HFFc6 (cell line): ENCODE data around the gene RGS3. TPM values are rescaled to one million over a fixed set of nuclear protein-coding genes. Genes with fewer than 3 reads are reported as not detected.

Experiments used
- DNase-seq: peaks from one replicate; pipeline ENCODE4 v3.0.0-alpha.2; 2018
- H3K27ac Mint-ChIP-seq: 2 replicates; pipeline ENCODE4 v1.8.0; 2020; ENCODE audit warnings: mild to moderate bottlenecking, mixed read lengths
- H3K27me3 Mint-ChIP-seq: 2 replicates; pipeline ENCODE4 v1.8.0; 2021; ENCODE audit warnings: mild to moderate bottlenecking, moderate library complexity, mixed read lengths; ENCODE audit not compliant: insufficient read depth
- H3K36me3 Mint-ChIP-seq: 2 replicates; pipeline ENCODE4 v1.8.0; 2021; ENCODE audit warnings: low read depth, mixed read lengths
- H3K4me1 Mint-ChIP-seq: 2 replicates; pipeline ENCODE4 v1.8.0; 2020; ENCODE audit warnings: low read depth, mixed read lengths
- H3K4me3 Mint-ChIP-seq: 2 replicates; pipeline ENCODE4 v1.8.0; 2020; ENCODE audit warnings: mild to moderate bottlenecking, moderate library complexity, mixed read lengths
- H3K9me3 Mint-ChIP-seq: 2 replicates; pipeline ENCODE4 v1.8.0; 2020; ENCODE audit warnings: mild to moderate bottlenecking, mixed read lengths
- CTCF ChIP-seq: fragments of 200-600 bp; sonication (generic); IDR thresholded peaks from 2 replicates; pipeline ENCODE4 v1.5.0; 2021; ENCODE audit warnings: antibody characterized with exemption, mild to moderate bottlenecking
- total RNA-seq, 6 experiments: library from RNA; stranded (reverse); fragmentation: NEBNext Ultra II Directional; extraction: Animal tissue kit (Norgen Biotek cat#: 25700); gene quantifications; 2 replicates in 1 of 6; 3 replicates in 5 of 6; pipeline ENCODE4 v1.2.3, GENCODE V29; 2021

The RGS3 gene
- total RNA-seq, 6 experiments from 2014 or later = 49.7 to 57.0 (median 52.5) TPM

DNA sequence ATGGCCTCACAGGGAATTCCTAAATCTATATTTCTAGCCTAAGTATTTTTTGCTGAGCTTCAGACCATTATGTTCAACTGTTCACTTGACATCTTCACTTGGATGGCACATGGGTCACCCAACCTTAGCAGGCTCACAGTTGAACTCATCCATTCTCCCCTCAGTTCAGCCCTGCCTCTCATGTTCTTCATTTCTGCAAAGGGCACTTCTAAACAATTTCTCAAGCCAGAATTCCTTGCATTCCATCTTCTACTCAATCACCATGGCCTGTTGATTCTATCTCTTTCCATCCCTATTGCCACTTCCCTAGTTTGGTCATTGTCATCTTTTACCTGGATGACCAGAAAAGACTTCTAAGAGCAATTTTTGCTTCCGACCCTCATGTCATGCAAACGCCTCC, 7.3 kb upstream of the RGS3 start:
- H3K9me3 Mint-ChIP-seq = no peaks in the 10 kb centered on the region
- H3K4me1 Mint-ChIP-seq = peaks cover 42% of the 10 kb centered on the region
- peak; percentile 36 for DNase-seq
- peak overlapping the region; percentile 100 for H3K27ac Mint-ChIP-seq
- no peak for TF ChIP-seq CTCF
- no peaks in the 10 kb centered on the region; the same call in none of the 2 replicates for H3K27me3 Mint-ChIP-seq
- peak overlapping the region; percentile 42 for H3K4me3 Mint-ChIP-seq
- H3K36me3 Mint-ChIP-seq = no peaks in the 10 kb centered on the region

DNA sequence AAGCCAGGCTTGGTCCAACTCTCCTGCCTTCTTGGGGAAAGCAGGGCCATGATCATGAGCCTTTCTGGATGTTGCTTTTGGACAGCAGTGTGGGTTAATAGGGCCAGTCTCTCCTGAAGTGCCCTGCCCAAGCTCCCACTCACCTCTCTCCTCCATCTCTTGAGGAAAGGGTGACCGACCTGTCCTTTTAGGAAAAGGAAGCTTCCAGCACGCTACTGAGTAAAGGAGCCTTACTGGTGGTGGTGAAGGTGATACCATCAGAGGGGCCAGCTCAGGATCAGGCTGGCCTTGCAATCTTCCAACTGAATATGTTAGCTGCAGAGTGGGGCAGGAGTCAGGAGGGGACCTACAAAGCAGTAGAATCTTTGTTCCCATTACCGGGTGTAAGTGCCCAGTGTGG, 2.2 kb upstream of the RGS3 start:
- Mint-ChIP-seq H3K9me3 (no peaks in the 10 kb centered on the region), H3K4me1 (peaks cover 20% of the 10 kb centered on the region), H3K4me3 (no peak overlapping the region), H3K27me3 (peaks cover 8% of the 10 kb centered on the region), H3K36me3 (no peaks in the 10 kb centered on the region), H3K27ac (no peak overlapping the region)
- TF ChIP-seq CTCF = no peak
- no peak for DNase-seq

DNA sequence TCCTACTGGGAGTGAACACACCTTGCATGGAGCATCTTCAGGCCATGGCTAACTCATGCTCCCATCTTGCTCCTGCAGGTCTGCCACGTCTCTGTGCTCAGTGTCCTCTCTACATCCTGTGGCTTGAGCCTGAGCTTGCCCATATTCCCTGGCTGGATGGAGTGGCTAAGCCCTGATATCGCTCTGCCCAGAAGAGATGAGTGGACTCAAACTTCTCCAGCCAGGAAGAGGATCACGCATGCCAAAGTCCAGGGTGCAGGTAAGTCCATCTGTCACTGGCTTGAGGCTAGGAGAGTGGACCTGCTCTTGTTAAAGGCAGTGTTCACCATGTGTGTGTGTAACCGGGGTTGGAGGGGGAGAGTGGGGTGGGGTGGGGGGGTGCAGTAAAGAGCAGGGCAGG, 1.6 kb upstream of the RGS3 start:
- H3K36me3 Mint-ChIP-seq = no peaks in the 10 kb centered on the region; the same call in 1 of the 2 replicates
- H3K9me3 Mint-ChIP-seq = no peaks in the 10 kb centered on the region
- peaks cover 8% of the 10 kb centered on the region for H3K27me3 Mint-ChIP-seq
- no peak overlapping the region for H3K4me3 Mint-ChIP-seq
- peaks cover 13% of the 10 kb centered on the region for H3K4me1 Mint-ChIP-seq
- H3K27ac Mint-ChIP-seq = no peak overlapping the region
- TF ChIP-seq CTCF = no peak
- DNase-seq = no peak

- H3K27me3 Mint-ChIP-seq = peaks cover 8% of the 10 kb centered on the region
- peaks cover 8% of the 10 kb centered on the region; the same call in 1 of the 2 replicates for H3K36me3 Mint-ChIP-seq
- peaks cover 7% of the 10 kb centered on the region; the same call in 1 of the 2 replicates for H3K4me1 Mint-ChIP-seq
- H3K9me3 Mint-ChIP-seq = no peaks in the 10 kb centered on the region; the same call in 1 of the 2 replicates
- no peak for DNase-seq
- H3K27ac Mint-ChIP-seq = no peak overlapping the region
- no peak overlapping the region for H3K4me3 Mint-ChIP-seq
- no peak for TF ChIP-seq CTCF
Observed at GRCh38 chr9:113462781-113463286, 693 bp upstream of the RGS3 start.

GRCh38 chr9:113464286-113464660, 746 bp downstream of the RGS3 start:
- H3K27me3 Mint-ChIP-seq = peaks cover 8% of the 10 kb centered on the region
- no peak for TF ChIP-seq CTCF
- no peaks in the 10 kb centered on the region; the same call in 1 of the 2 replicates for H3K9me3 Mint-ChIP-seq
- peaks cover 7% of the 10 kb centered on the region; the same call in 1 of the 2 replicates for H3K4me1 Mint-ChIP-seq
- H3K27ac Mint-ChIP-seq = no peak overlapping the region
- H3K36me3 Mint-ChIP-seq = peaks cover 11% of the 10 kb centered on the region; the same call in 1 of the 2 replicates
- no peak for DNase-seq
- H3K4me3 Mint-ChIP-seq = no peak overlapping the region
